ENCODE results near the gene CLSTN1. TPM values are rescaled to one million over a fixed set of nuclear protein-coding genes. Genes with fewer than 3 reads are reported as not detected.

Gene CLSTN1
- total RNA-seq, 1 experiment from 2014 or later = 119 TPM

DNA sequence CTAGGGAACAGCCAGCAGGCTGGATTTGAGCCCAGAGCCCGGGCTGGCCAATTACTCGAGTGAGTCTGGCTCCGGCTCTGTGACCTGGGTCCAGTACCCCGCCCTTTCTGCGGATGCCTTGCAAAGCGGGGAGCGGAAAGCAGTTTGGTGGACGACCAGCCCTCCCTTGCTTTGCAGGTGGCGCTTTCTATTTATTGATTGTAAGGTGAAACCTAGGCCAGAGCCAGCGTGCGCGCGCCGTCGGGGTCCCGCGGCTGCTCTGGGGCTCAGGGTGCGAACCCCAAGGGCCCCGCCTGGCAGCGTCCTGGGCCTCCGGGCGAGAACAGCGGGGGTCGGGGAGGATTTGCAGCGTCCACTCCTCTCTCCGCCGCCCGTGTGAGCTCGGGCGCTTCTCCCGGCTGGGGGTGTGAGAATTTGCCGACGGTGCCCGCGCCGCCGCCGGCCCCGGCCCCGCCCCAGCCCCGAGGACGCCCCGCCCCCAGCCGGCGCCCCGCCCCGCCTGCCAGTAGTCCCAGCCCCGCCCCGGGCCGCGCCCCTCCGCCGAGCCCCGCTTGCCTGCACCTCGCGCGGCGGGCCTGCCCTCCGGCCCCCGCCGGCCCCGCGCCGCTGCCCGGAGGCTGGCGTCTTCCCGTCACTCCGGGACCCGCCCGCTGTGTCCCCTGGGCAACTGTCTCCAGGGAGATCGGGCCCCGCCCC, 134.6 kb downstream of the CLSTN1 start:
- no peak overlapping the region for H3K27ac Mint-ChIP-seq
- H3K36me3 Mint-ChIP-seq = no peaks in the 10 kb centered on the region
- ChIA-PET CTCF (interaction anchor here (0.9 to 14.9 kb wide), 8 partner anchors 14 to 422 kb away, joined by 3 to 163 read pairs (median 7); no protein-coding TSS in a partner anchor), POLR2A (interaction anchor here (0.5 to 0.7 kb wide), 2 partner anchors 31 to 98 kb away, joined by 3 to 4 read pairs; no protein-coding TSS in a partner anchor)
- H3K4me1 Mint-ChIP-seq = peaks cover 36% of the 10 kb centered on the region
- peaks cover 40% of the 10 kb centered on the region for H3K27me3 Mint-ChIP-seq (ENCODE audit: low read depth)
- H3K9me3 Mint-ChIP-seq = no peaks in the 10 kb centered on the region
- peak overlapping the region; percentile 77 for H3K4me3 Mint-ChIP-seq
- ATAC-seq (peak; percentile 79), DNase-seq (ENCODE audit: low spot score) (peak; percentile 92)
- peak; percentile 90 for TF ChIP-seq ZNF423 (CRISPR knock-in tag; IDR thresholded peaks at IDR 0.05)
- no peak for TF ChIP-seq RELA (CRISPR knock-in tag; IDR thresholded peaks at IDR 0.05; ENCODE audit: borderline replicate concordance)

DNA sequence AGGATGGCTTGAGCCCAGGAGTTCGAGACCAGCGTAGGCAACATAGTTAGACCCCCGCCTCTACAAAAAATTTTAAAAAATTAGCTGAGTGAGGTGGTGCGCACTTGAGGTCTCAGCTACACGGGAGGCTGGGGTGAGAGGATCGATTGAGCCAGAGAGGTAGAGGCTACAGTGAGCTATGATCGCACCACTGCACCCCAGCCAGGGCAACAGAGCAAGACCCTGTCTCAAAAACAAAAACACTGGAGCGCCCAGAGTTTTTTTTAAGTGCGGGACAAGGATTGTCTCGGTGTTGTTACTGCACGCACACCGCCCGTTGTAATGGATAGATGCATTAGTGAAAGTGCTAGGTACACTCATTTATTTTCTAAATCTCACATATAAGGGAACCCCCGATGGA, 135.2 kb downstream of the CLSTN1 start:
- Mint-ChIP-seq H3K9me3 (no peaks in the 10 kb centered on the region), H3K4me1 (peaks cover 31% of the 10 kb centered on the region), H3K27ac (no peak overlapping the region), H3K36me3 (no peaks in the 10 kb centered on the region; the same call in 1 of the 2 replicates), H3K4me3 (peak overlapping the region; percentile 77), H3K27me3 (ENCODE audit: low read depth) (peaks cover 40% of the 10 kb centered on the region)
- no peak for DNase-seq (ENCODE audit: low spot score)
- ChIA-PET POLR2A (interaction anchor here (0.5 kb wide), 1 partner anchor 98 kb away, joined by 4 read pairs; no protein-coding TSS in a partner anchor), CTCF (interaction anchor here (1.0 to 14.9 kb wide), 6 partner anchors 14 to 73 kb away, joined by 4 to 163 read pairs (median 22); no protein-coding TSS in a partner anchor)
- ATAC-seq = no peak
- no peak for TF ChIP-seq NR3C1 (CRISPR knock-in tag; conservative IDR thresholded peaks at IDR 0.05; ENCODE audit: low read depth)
- TF ChIP-seq FOXK1 (CRISPR knock-in tag; IDR thresholded peaks at IDR 0.05) = no peak
- no peak for TF ChIP-seq ZNF232 (CRISPR knock-in tag; IDR thresholded peaks at IDR 0.05)
- TF ChIP-seq ZNF263 (CRISPR knock-in tag; IDR thresholded peaks at IDR 0.05; ENCODE audit: low read depth) = no peak
- TF ChIP-seq, protein P1, sequence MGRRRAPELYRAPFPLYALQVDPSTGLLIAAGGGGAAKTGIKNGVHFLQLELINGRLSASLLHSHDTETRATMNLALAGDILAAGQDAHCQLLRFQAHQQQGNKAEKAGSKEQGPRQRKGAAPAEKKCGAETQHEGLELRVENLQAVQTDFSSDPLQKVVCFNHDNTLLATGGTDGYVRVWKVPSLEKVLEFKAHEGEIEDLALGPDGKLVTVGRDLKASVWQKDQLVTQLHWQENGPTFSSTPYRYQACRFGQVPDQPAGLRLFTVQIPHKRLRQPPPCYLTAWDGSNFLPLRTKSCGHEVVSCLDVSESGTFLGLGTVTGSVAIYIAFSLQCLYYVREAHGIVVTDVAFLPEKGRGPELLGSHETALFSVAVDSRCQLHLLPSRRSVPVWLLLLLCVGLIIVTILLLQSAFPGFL (CRISPR knock-in tag; IDR thresholded peaks at IDR 0.05; ENCODE audit: borderline replicate concordance) = no peak
- no peak for TF ChIP-seq JAZF1 (CRISPR knock-in tag; IDR thresholded peaks at IDR 0.05)
- peak; percentile 90 for TF ChIP-seq GTF2I (CRISPR knock-in tag; conservative IDR thresholded peaks at IDR 0.05)
- TF ChIP-seq ZNF121 (CRISPR knock-in tag; IDR thresholded peaks at IDR 0.05) = peak; percentile 96
- TF ChIP-seq FOXP1 (CRISPR knock-in tag; IDR thresholded peaks at IDR 0.05; ENCODE audit: borderline replicate concordance) = no peak

DNA sequence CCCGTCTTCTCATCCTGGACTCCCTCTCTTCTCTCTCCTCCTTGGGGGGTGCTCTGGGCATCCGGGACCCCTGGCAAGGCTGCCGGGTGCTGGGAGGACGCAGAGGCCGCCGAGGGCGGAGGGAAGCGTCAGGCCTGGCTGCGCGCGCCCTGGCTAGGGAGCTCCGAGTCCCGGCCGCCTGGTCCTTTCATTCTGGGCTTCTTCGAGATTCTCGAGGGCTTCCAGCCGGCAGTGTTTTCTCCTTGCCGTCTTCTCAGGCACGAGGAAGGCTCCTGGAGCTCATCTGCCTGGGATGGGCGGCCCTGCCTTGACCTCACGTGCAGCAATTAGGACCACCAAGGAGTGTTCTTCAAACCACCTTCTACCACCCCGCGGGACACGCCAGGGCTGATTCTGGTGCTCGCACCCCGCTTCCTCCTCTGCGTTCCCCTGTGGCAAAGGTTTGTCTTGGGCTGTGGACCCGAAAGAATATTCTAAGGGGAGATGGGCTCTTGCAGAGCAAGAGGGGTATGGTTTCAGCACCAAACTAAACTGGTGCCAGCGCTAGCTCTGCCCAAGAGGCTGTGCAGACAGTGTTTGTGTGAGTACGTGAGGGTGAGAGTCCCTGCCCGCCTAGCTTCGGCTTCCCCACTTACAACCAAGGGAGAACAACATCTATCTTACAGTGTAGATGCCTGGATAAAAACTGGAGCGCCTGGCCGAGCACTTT, 135.7 kb downstream of the CLSTN1 start:
- CTCF ChIA-PET = interaction anchor here (0.7 to 14.9 kb wide), 9 partner anchors 14 to 174 kb away, joined by 3 to 163 read pairs (median 7); no protein-coding TSS in a partner anchor
- ATAC-seq (peak; percentile 6; the same call in 1 of the 2 replicates), DNase-seq (ENCODE audit: low spot score) (peak; percentile 51)
- no peaks in the 10 kb centered on the region; the same call in 1 of the 2 replicates for H3K36me3 Mint-ChIP-seq
- H3K4me1 Mint-ChIP-seq = peaks cover 31% of the 10 kb centered on the region
- H3K4me3 Mint-ChIP-seq = peak overlapping the region; percentile 77
- POLR2A ChIA-PET = no interaction called here
- no peak overlapping the region for H3K27ac Mint-ChIP-seq
- H3K9me3 Mint-ChIP-seq = no peaks in the 10 kb centered on the region
- H3K27me3 Mint-ChIP-seq (ENCODE audit: low read depth) = peaks cover 40% of the 10 kb centered on the region
- no peak for TF ChIP-seq TP53 (CRISPR knock-in tag; IDR thresholded peaks at IDR 0.05)
- no peak for TF ChIP-seq SOX15 (CRISPR knock-in tag; IDR thresholded peaks at IDR 0.05)
- TF ChIP-seq, protein P2, sequence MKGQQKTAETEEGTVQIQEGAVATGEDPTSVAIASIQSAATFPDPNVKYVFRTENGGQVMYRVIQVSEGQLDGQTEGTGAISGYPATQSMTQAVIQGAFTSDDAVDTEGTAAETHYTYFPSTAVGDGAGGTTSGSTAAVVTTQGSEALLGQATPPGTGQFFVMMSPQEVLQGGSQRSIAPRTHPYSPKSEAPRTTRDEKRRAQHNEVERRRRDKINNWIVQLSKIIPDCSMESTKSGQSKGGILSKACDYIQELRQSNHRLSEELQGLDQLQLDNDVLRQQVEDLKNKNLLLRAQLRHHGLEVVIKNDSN (CRISPR knock-in tag; IDR thresholded peaks at IDR 0.05) = 0 out of 2 replicates have a peak, but pooled peaks have one; percentile 9
- TF ChIP-seq, protein P3, sequence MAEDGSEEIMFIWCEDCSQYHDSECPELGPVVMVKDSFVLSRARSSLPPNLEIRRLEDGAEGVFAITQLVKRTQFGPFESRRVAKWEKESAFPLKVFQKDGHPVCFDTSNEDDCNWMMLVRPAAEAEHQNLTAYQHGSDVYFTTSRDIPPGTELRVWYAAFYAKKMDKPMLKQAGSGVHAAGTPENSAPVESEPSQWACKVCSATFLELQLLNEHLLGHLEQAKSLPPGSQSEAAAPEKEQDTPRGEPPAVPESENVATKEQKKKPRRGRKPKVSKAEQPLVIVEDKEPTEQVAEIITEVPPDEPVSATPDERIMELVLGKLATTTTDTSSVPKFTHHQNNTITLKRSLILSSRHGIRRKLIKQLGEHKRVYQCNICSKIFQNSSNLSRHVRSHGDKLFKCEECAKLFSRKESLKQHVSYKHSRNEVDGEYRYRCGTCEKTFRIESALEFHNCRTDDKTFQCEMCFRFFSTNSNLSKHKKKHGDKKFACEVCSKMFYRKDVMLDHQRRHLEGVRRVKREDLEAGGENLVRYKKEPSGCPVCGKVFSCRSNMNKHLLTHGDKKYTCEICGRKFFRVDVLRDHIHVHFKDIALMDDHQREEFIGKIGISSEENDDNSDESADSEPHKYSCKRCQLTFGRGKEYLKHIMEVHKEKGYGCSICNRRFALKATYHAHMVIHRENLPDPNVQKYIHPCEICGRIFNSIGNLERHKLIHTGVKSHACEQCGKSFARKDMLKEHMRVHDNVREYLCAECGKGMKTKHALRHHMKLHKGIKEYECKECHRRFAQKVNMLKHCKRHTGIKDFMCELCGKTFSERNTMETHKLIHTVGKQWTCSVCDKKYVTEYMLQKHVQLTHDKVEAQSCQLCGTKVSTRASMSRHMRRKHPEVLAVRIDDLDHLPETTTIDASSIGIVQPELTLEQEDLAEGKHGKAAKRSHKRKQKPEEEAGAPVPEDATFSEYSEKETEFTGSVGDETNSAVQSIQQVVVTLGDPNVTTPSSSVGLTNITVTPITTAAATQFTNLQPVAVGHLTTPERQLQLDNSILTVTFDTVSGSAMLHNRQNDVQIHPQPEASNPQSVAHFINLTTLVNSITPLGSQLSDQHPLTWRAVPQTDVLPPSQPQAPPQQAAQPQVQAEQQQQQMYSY (CRISPR knock-in tag; IDR thresholded peaks at IDR 0.05) = no peak
- TF ChIP-seq, protein P4, sequence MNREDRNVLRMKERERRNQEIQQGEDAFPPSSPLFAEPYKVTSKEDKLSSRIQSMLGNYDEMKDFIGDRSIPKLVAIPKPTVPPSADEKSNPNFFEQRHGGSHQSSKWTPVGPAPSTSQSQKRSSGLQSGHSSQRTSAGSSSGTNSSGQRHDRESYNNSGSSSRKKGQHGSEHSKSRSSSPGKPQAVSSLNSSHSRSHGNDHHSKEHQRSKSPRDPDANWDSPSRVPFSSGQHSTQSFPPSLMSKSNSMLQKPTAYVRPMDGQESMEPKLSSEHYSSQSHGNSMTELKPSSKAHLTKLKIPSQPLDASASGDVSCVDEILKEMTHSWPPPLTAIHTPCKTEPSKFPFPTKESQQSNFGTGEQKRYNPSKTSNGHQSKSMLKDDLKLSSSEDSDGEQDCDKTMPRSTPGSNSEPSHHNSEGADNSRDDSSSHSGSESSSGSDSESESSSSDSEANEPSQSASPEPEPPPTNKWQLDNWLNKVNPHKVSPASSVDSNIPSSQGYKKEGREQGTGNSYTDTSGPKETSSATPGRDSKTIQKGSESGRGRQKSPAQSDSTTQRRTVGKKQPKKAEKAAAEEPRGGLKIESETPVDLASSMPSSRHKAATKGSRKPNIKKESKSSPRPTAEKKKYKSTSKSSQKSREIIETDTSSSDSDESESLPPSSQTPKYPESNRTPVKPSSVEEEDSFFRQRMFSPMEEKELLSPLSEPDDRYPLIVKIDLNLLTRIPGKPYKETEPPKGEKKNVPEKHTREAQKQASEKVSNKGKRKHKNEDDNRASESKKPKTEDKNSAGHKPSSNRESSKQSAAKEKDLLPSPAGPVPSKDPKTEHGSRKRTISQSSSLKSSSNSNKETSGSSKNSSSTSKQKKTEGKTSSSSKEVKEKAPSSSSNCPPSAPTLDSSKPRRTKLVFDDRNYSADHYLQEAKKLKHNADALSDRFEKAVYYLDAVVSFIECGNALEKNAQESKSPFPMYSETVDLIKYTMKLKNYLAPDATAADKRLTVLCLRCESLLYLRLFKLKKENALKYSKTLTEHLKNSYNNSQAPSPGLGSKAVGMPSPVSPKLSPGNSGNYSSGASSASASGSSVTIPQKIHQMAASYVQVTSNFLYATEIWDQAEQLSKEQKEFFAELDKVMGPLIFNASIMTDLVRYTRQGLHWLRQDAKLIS (CRISPR knock-in tag; IDR thresholded peaks at IDR 0.05; ENCODE audit: borderline replicate concordance) = no peak
- no peak for TF ChIP-seq ZNF219 (CRISPR knock-in tag; IDR thresholded peaks at IDR 0.05; ENCODE audit: borderline replicate concordance)
- TF ChIP-seq NR3C1 (CRISPR knock-in tag; conservative IDR thresholded peaks at IDR 0.05; ENCODE audit: low read depth) = no peak
- TF ChIP-seq FOXP1 (CRISPR knock-in tag; IDR thresholded peaks at IDR 0.05; ENCODE audit: borderline replicate concordance) = 0 out of 2 replicates have a peak, but pooled peaks have one; percentile 31
- no peak for TF ChIP-seq TEAD1 (CRISPR knock-in tag; IDR thresholded peaks at IDR 0.05)
- TF ChIP-seq, protein P5, sequence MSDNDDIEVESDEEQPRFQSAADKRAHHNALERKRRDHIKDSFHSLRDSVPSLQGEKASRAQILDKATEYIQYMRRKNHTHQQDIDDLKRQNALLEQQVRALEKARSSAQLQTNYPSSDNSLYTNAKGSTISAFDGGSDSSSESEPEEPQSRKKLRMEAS (CRISPR knock-in tag; IDR thresholded peaks at IDR 0.05) = peak; percentile 66
